ENCODE measurements around the gene FNIP1.
"Not testable (repeated sequence)": the region's sequence is repeated elsewhere in the genome, so short reads cannot be mapped to it uniquely, and the experiment has no call there.

DNA sequence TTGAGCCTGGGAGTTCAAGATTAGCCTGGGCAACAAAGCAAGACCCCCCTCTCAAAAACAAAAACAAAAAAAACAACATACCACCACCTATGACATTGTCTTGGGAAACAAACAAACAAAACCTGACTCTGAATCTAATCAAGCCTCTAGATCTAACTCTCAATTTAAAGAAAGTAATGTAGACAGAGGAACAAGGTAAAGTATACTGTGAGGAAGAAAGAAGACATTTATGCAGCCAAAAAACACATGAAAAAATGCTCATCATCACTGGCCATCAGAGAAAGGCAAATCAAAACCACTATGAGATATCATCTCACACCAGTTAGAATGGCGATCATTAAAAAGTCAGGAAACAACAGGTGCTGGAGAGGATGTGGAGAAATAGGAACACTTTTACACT is 18.7 kb downstream of the FNIP1 start:
- TF ChIP-seq EZH2phosphoT487 (IDR thresholded peaks at IDR 0.05; ENCODE audit: insufficient read depth, low read depth); EZH2 (IDR thresholded peaks at IDR 0.05; ENCODE audit: insufficient read depth, poor library complexity, severe bottlenecking): not testable (repeated sequence)

All from GM23248 (cell line).